CD14-positive monocyte (primary cell): ENCODE measurements around the gene MSI2. TPM values are rescaled to one million over a fixed set of nuclear protein-coding genes. Genes with fewer than 3 reads are reported as not detected.

ENCODE experiments used
- DNase-seq, 3 donors: peaks; one replicate each; pipeline ENCODE4 v3.0.0-alpha.2; 2011 to 2022
- H2AFZ ChIP-seq: 2 replicates; pipeline ENCODE4 v1.6.0; 2012; ENCODE audit warnings: mild to moderate bottlenecking, low read depth, low read length, inconsistent platforms; ENCODE audit not compliant: insufficient read depth, poor library complexity, severe bottlenecking
- H3K27ac ChIP-seq, 2 donors: 1 replicate in 1 of 2; 2 replicates in 1 of 2; pipeline ENCODE4 v1.5.1; 2012 to 2013; ENCODE audit warnings: low read length in 2 of 2, control low read depth in 1 of 2, inconsistent platforms in 1 of 2, low read depth in 1 of 2, mild to moderate bottlenecking in 1 of 2
- H3K27me3 ChIP-seq, 2 donors: one replicate each; pipeline versions ENCODE4 v1.6.0 to v1.6.1; 2011 to 2013; ENCODE audit warnings: low read length in 2 of 2; ENCODE audit not compliant: control insufficient read depth in 2 of 2, insufficient read depth in 2 of 2
- H3K36me3 ChIP-seq, 2 donors: replicated peaks in 1 of 2; 1 replicate in 1 of 2; 2 replicates in 1 of 2; pipeline versions ENCODE4 v1.5.1 to v1.6.1; 2012 to 2013; ENCODE audit warnings: low read length in 2 of 2, control low read depth in 1 of 2, inconsistent platforms in 1 of 2, mild to moderate bottlenecking in 1 of 2; ENCODE audit not compliant: insufficient read depth in 2 of 2, control insufficient read depth in 1 of 2
- H3K4me1 ChIP-seq, 2 donors: 1 replicate in 1 of 2; 2 replicates in 1 of 2; pipeline versions ENCODE4 v1.5.1 to v1.6.1; 2012 to 2013; ENCODE audit warnings: low read length in 2 of 2, control low read depth in 1 of 2, inconsistent platforms in 1 of 2, mild to moderate bottlenecking in 1 of 2, moderate library complexity in 1 of 2; ENCODE audit not compliant: insufficient read depth in 2 of 2, control insufficient read depth in 1 of 2
- H3K4me2 ChIP-seq: replicated peaks from 2 replicates; pipeline ENCODE3; 2012; ENCODE audit warnings: low read length, moderate library complexity, mild to moderate bottlenecking; ENCODE audit not compliant: poor library complexity, severe bottlenecking; ENCODE audit errors: extremely low read depth
- H3K4me3 ChIP-seq, 3 experiments: fragments of 200-600 bp in 1 of 3; sonication (generic) in 1 of 3; replicated peaks in 1 of 3; 1 replicate in 2 of 3; 2 replicates in 1 of 3; pipeline ENCODE4 v1.5.1; 2011 to 2013; ENCODE audit warnings: low read length in 3 of 3, mild to moderate bottlenecking in 3 of 3, control low read depth in 2 of 3, low read depth in 2 of 3, inconsistent platforms in 1 of 3, moderate library complexity in 1 of 3
- H3K79me2 ChIP-seq: 2 replicates; pipeline ENCODE4 v1.6.0; 2012; ENCODE audit warnings: mild to moderate bottlenecking, control low read depth, inconsistent platforms, low read length, moderate library complexity; ENCODE audit not compliant: insufficient read depth
- H3K9ac ChIP-seq: 2 replicates; pipeline ENCODE4 v1.6.0; 2017; ENCODE audit warnings: low read length, mild to moderate bottlenecking; ENCODE audit not compliant: insufficient read depth, poor library complexity, severe bottlenecking
- H3K9me3 ChIP-seq, 2 donors: replicated peaks in 1 of 2; 1 replicate in 1 of 2; 2 replicates in 1 of 2; pipeline versions ENCODE4 v1.5.1 to v1.6.1; 2012 to 2013; ENCODE audit warnings: low read length in 2 of 2, control low read depth in 1 of 2; ENCODE audit not compliant: control insufficient read depth in 1 of 2, insufficient read depth in 1 of 2
- H4K20me1 ChIP-seq: 2 replicates; pipeline ENCODE4 v1.6.0; 2012; ENCODE audit warnings: mild to moderate bottlenecking, low read length, control low read depth, moderate library complexity; ENCODE audit not compliant: insufficient read depth
- H3K27ac Mint-ChIP-seq, 7 donors: one replicate each; pipeline ENCODE4 v1.8.0; 2020; ENCODE audit warnings: mild to moderate bottlenecking in 7 of 7, mixed read lengths in 7 of 7, moderate library complexity in 6 of 7, inconsistent platforms in 2 of 7
- H3K27me3 Mint-ChIP-seq, 3 donors: one replicate each; pipeline ENCODE4 v1.8.0; 2021 to 2022; ENCODE audit warnings: low read depth in 3 of 3, mild to moderate bottlenecking in 3 of 3, mixed read lengths in 3 of 3, moderate library complexity in 3 of 3, inconsistent platforms in 1 of 3
- H3K36me3 Mint-ChIP-seq, 2 donors: one replicate each; pipeline ENCODE4 v1.8.0; 2020; ENCODE audit warnings: mixed read lengths in 2 of 2, inconsistent platforms in 1 of 2, mild to moderate bottlenecking in 1 of 2
- H3K4me1 Mint-ChIP-seq: one replicate; pipeline ENCODE4 v1.8.0; 2020; ENCODE audit warnings: mild to moderate bottlenecking, mixed read lengths
- H3K4me3 Mint-ChIP-seq, 2 donors: one replicate each; pipeline ENCODE4 v1.8.0; 2020; ENCODE audit warnings: mild to moderate bottlenecking in 2 of 2, mixed read lengths in 2 of 2, moderate library complexity in 1 of 2
- H3K9me3 Mint-ChIP-seq, 7 donors: one replicate each; pipeline ENCODE4 v1.8.0; 2020 to 2022; ENCODE audit warnings: mixed read lengths in 7 of 7, mild to moderate bottlenecking in 6 of 7, moderate library complexity in 6 of 7, inconsistent platforms in 2 of 7
- WGBS: methylation state at CpG from one replicate; pipeline ENCODE4 v1.1.5; 2013; ENCODE audit warnings: missing lambda C conversion rate; ENCODE audit not compliant: insufficient coverage; 5-methylcytosine and 5-hydroxymethylcytosine counted together
- intact Hi-C, 2 donors: fragments of 100-400 bp; cut with micrococcal nuclease; formaldehyde crosslinking; loops; one replicate each; pipeline versions ENCODE4 v1.15.0 to v1.15.1; 2023
- polyA plus RNA-seq, 3 donors: library from polyadenylated mRNA; depleted of rRNA in 1 of 3; unstranded in 2 of 3; stranded (reverse) in 1 of 3; fragments of 300-500 nt in 2 of 3; fragments of >200 nt in 1 of 3; fragmentation: Illumina TruSeq in 2 of 3; gene quantifications; 1 replicate in 2 of 3; 2 replicates in 1 of 3; pipeline ENCODE4 v1.2.3, GENCODE V29; 2012 to 2021
- TF ChIP-seq, protein P1 (sequence below): fragments of 200-600 bp; IDR thresholded peaks from one replicate; pipeline ENCODE4 v1.8.0; 2022; ENCODE audit warnings: antibody characterized with exemption, mild to moderate bottlenecking

MSI2 gene
- polyA plus RNA-seq, 3 donors = 0.20 to 6.6 (median 0.37) TPM

DNA sequence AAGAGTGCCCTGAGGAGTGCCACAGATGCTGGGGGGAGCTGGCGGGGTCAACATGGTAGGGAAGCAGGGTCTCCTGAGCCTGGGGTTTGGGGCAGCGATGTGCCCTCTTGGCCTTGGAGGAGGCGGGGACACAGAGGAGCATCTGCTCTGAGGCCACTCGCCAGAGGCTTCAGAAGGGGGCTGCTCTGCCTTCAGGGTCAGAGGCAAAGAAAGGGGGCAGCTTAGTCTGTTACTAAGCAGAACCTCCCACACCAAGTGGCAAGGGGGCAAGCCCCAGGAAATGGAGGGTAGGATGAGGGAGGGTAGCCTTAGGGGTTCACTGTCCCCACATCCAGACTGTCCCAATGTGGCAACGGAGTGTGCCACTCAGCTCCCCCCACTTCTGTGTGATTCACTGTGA is 470.5 kb downstream of the MSI2 start:
- intact Hi-C loops = no loop called here
- Mint-ChIP-seq H3K9me3 (peaks cover 0 to 1% (median 0%) of the 10 kb centered on the region in 7 donors), H3K27ac (no peak overlapping the region), H3K27me3 (peaks cover 1 to 4% (median 2%) of the 10 kb centered on the region in 3 donors), H3K36me3 (no peaks in the 10 kb centered on the region), H3K4me3 (no peak overlapping the region), H3K4me1 (peaks cover 20% of the 10 kb centered on the region)
- H3K9me3 ChIP-seq = no peaks in the 10 kb centered on the region
- H3K4me1 ChIP-seq = peaks cover 7 to 10% of the 10 kb centered on the region in 2 donors
- H3K27me3 ChIP-seq = no peaks in the 10 kb centered on the region
- no peak overlapping the region for H3K27ac ChIP-seq
- H2AFZ ChIP-seq = no peak overlapping the region
- H3K79me2 ChIP-seq = no peaks in the 10 kb centered on the region
- DNase-seq = no peak
- no peak overlapping the region for H3K9ac ChIP-seq
- H3K4me2 ChIP-seq = no peak overlapping the region
- no peaks in the 10 kb centered on the region for H4K20me1 ChIP-seq
- WGBS = 83% methylated on average over 3 of the region's 5 CpGs
- TF ChIP-seq, protein P1, sequence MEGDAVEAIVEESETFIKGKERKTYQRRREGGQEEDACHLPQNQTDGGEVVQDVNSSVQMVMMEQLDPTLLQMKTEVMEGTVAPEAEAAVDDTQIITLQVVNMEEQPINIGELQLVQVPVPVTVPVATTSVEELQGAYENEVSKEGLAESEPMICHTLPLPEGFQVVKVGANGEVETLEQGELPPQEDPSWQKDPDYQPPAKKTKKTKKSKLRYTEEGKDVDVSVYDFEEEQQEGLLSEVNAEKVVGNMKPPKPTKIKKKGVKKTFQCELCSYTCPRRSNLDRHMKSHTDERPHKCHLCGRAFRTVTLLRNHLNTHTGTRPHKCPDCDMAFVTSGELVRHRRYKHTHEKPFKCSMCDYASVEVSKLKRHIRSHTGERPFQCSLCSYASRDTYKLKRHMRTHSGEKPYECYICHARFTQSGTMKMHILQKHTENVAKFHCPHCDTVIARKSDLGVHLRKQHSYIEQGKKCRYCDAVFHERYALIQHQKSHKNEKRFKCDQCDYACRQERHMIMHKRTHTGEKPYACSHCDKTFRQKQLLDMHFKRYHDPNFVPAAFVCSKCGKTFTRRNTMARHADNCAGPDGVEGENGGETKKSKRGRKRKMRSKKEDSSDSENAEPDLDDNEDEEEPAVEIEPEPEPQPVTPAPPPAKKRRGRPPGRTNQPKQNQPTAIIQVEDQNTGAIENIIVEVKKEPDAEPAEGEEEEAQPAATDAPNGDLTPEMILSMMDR = no peak
- H3K4me3 ChIP-seq = no peak overlapping the region
- H3K36me3 ChIP-seq = no peaks in the 10 kb centered on the region

DNA sequence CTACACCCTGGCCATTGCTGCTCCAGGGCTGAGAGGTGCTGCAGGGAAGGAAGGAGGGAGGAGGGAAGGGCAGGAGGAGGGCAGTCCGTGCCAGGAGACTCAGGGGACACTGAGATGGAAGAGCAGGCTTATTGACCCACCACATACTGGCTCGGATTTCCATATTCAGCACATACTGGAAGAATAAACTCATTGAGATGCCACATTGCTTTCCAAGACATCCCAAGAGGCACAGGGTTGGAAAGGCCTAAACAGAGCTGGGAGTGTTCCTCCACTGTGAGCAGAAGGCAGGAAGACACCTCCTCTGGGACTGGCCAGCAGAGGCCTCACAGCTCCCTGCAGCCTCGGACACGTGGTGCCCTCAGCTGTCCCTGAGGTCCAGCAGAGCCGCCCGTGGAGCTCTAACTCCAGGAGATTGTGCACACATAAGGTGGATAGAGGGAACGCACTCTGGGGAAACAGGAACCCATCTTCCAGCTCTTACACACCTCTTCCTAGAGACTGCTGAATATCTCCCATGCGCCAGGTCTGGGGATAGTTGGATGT is 471.4 kb downstream of the MSI2 start:
- WGBS = 100% methylated on average over 4 of the region's 8 CpGs
- H3K4me3 Mint-ChIP-seq = no peak overlapping the region

More for the DNA sequence above, 471.4 kb downstream of the MSI2 start:
- intact Hi-C loops = no loop called here
- peaks cover 1 to 4% (median 4%) of the 10 kb centered on the region in 3 donors for H3K27me3 Mint-ChIP-seq
- Histone ChIP-seq H2AFZ (no peak overlapping the region), H3K79me2 (no peaks in the 10 kb centered on the region), H4K20me1 (no peaks in the 10 kb centered on the region), H3K27ac (no peak overlapping the region), H3K4me3 (no peak overlapping the region), H3K4me2 (no peak overlapping the region), H3K9ac (no peak overlapping the region), H3K36me3 (no peaks in the 10 kb centered on the region), H3K4me1 (peaks cover 7 to 10% of the 10 kb centered on the region in 2 donors), H3K9me3 (no peaks in the 10 kb centered on the region), H3K27me3 (no peaks in the 10 kb centered on the region)
- H3K9me3 Mint-ChIP-seq = peaks cover 0 to 1% (median 0%) of the 10 kb centered on the region in 7 donors
- no peak overlapping the region for H3K27ac Mint-ChIP-seq
- no peak for DNase-seq
- peaks cover 20% of the 10 kb centered on the region for H3K4me1 Mint-ChIP-seq
- no peaks in the 10 kb centered on the region for H3K36me3 Mint-ChIP-seq
- TF ChIP-seq, protein P1 = no peak
